Liver (tissue), 9 donors: ENCODE data around the gene TPK1. TPM values are rescaled to one million over a fixed set of nuclear protein-coding genes. Genes with fewer than 3 reads are reported as not detected.

Source experiments
- DNase-seq: peaks from one replicate; pipeline ENCODE4 v3.0.0-alpha.2; 2017; ENCODE audit warnings: low spot score
- H3K27ac ChIP-seq, 2 donors: one replicate each; pipeline ENCODE4 v1.7.0; 2013; ENCODE audit warnings: inconsistent platforms in 2 of 2, low read length in 2 of 2, control low read depth in 1 of 2, low read depth in 1 of 2, mild to moderate bottlenecking in 1 of 2
- H3K27me3 ChIP-seq, 4 donors: one replicate each; pipeline versions ENCODE4 v1.6.1 to v1.7.0; 2013; ENCODE audit warnings: low read length in 3 of 4, inconsistent platforms in 1 of 4, mild to moderate bottlenecking in 1 of 4, moderate library complexity in 1 of 4; ENCODE audit not compliant: control insufficient read depth in 4 of 4, insufficient read depth in 4 of 4
- H3K36me3 ChIP-seq, 4 donors: one replicate each; pipeline versions ENCODE4 v1.6.1 to v1.7.0; 2013; ENCODE audit warnings: low read length in 3 of 4, mild to moderate bottlenecking in 3 of 4, low read depth in 1 of 4, moderate library complexity in 1 of 4; ENCODE audit not compliant: control insufficient read depth in 4 of 4, insufficient read depth in 3 of 4
- H3K4me1 ChIP-seq, 4 donors: one replicate each; pipeline versions ENCODE4 v1.6.1 to v1.7.0; 2013; ENCODE audit warnings: low read length in 3 of 4, mild to moderate bottlenecking in 3 of 4, moderate library complexity in 1 of 4; ENCODE audit not compliant: control insufficient read depth in 4 of 4, insufficient read depth in 4 of 4
- H3K4me3 ChIP-seq, 3 donors: one replicate each; pipeline versions ENCODE4 v1.6.1 to v1.7.0; 2013; ENCODE audit warnings: low read length in 3 of 3, control low read depth in 1 of 3, low read depth in 1 of 3, mild to moderate bottlenecking in 1 of 3
- H3K9ac ChIP-seq, 2 donors: one replicate each; pipeline ENCODE4 v1.7.0; 2013; ENCODE audit warnings: low read length in 2 of 2, mild to moderate bottlenecking in 2 of 2, moderate library complexity in 2 of 2, control low read depth in 1 of 2, low read depth in 1 of 2
- H3K9me3 ChIP-seq, 4 donors: one replicate each; pipeline versions ENCODE4 v1.6.1 to v1.7.0; 2013; ENCODE audit warnings: low read length in 3 of 4; ENCODE audit not compliant: control insufficient read depth in 4 of 4
- EGR1 ChIP-seq, 2 donors: IDR thresholded peaks; 2 replicates each; pipeline ENCODE4 v1.6.1; 2016 to 2018; ENCODE audit warnings: antibody characterized with exemption in 2 of 2, low read depth in 2 of 2
- FOXA1 ChIP-seq: IDR thresholded peaks from 2 replicates; pipeline ENCODE4 v1.6.1; 2016; ENCODE audit warnings: antibody characterized with exemption
- FOXA2 ChIP-seq: IDR thresholded peaks from 2 replicates; pipeline ENCODE4 v1.6.1; 2016; ENCODE audit warnings: antibody characterized with exemption
- GABPA ChIP-seq, 2 donors: IDR thresholded peaks in 1 of 2; conservative IDR thresholded peaks in 1 of 2; 2 replicates each; pipeline ENCODE4 v1.6.1; 2016; ENCODE audit warnings: antibody characterized with exemption in 2 of 2, mild to moderate bottlenecking in 1 of 2, moderate library complexity in 1 of 2
- HNF4A ChIP-seq, 2 donors: conservative IDR thresholded peaks; 2 replicates each; pipeline ENCODE4 v1.6.1; 2016; ENCODE audit warnings: antibody characterized with exemption in 2 of 2, mild to moderate bottlenecking in 2 of 2
- HNF4G ChIP-seq: IDR thresholded peaks from 2 replicates; pipeline ENCODE4 v1.6.1; 2016; ENCODE audit warnings: antibody characterized with exemption
- JUND ChIP-seq, 2 donors: IDR thresholded peaks; 2 replicates each; pipeline ENCODE4 v1.6.1; 2016; ENCODE audit warnings: antibody characterized with exemption in 2 of 2
- RAD21 ChIP-seq, 2 donors: IDR thresholded peaks; 2 replicates each; pipeline ENCODE4 v1.6.1; 2016; ENCODE audit warnings: antibody characterized with exemption in 2 of 2, mild to moderate bottlenecking in 2 of 2
- RXRA ChIP-seq, 2 donors: IDR thresholded peaks; 2 replicates each; pipeline ENCODE4 v1.6.1; 2017 to 2018; ENCODE audit warnings: antibody characterized with exemption in 2 of 2, mild to moderate bottlenecking in 1 of 2
- SP1 ChIP-seq: IDR thresholded peaks from 2 replicates; pipeline ENCODE4 v1.6.1; 2018; ENCODE audit warnings: antibody characterized with exemption, mild to moderate bottlenecking
- TAF1 ChIP-seq: conservative IDR thresholded peaks from 2 replicates; pipeline ENCODE4 v1.6.1; 2016; ENCODE audit warnings: antibody characterized with exemption, mild to moderate bottlenecking
- YY1 ChIP-seq: IDR thresholded peaks from 2 replicates; pipeline ENCODE4 v1.6.1; 2016; ENCODE audit warnings: antibody characterized with exemption, mild to moderate bottlenecking
- WGBS: extraction: QIAGEN DNeasy Blood & Tissue Kit; methylation state at CpG from one replicate; pipeline ENCODE4 v1.1.7; 2013; 5-methylcytosine and 5-hydroxymethylcytosine counted together
- polyA plus RNA-seq, 2 donors: library from polyadenylated mRNA; stranded (reverse) in 1 of 2; unstranded in 1 of 2; fragments of 200-250 nt in 1 of 2; fragments of >200 nt in 1 of 2; fragmentation: Nextera tagmentation in 1 of 2; extraction: Ambion mirVana in 1 of 2; gene quantifications; one replicate each; pipeline versions ENCODE4 v1.2.1 to v1.2.3, GENCODE V29; 2013 to 2015
- total RNA-seq, 2 donors: library from RNA; depleted of rRNA; stranded (reverse); fragments of >200 nt; gene quantifications; one replicate each; pipeline ENCODE4 v1.2.3, GENCODE V29; 2014
- TF ChIP-seq, protein P1 (sequence below): IDR thresholded peaks from 2 replicates; pipeline ENCODE4 v1.6.1; 2016; ENCODE audit warnings: antibody characterized with exemption
- TF ChIP-seq, protein P2 (sequence below): IDR thresholded peaks from 2 replicates; pipeline ENCODE4 v1.6.1; 2016; ENCODE audit warnings: antibody characterized with exemption
- TF ChIP-seq, protein P3 (sequence below): fragments of 150-350 bp; IDR thresholded peaks from 2 replicates; pipeline ENCODE4 v1.5.1; 2017; ENCODE audit warnings: improper control_type of control experiment, low read depth, low read length; ENCODE audit not compliant: missing input control
- TF ChIP-seq, protein P4 (sequence below): IDR thresholded peaks from 2 replicates; pipeline ENCODE4 v1.6.1; 2016; ENCODE audit warnings: antibody characterized with exemption, mild to moderate bottlenecking
- TF ChIP-seq, protein P5 (sequence below): IDR thresholded peaks from 2 replicates; pipeline ENCODE4 v1.6.1; 2016; ENCODE audit warnings: antibody characterized with exemption
- donor health status: healthy.
- donor health status: healthy.
- donor health status: healthy.
- donor health status: healthy.
- donor health status: healthy.

The TPK1 gene
- total and polyA plus RNA-seq, 4 donors: 2.2 to 7.5 (median 3.3) TPM

DNA sequence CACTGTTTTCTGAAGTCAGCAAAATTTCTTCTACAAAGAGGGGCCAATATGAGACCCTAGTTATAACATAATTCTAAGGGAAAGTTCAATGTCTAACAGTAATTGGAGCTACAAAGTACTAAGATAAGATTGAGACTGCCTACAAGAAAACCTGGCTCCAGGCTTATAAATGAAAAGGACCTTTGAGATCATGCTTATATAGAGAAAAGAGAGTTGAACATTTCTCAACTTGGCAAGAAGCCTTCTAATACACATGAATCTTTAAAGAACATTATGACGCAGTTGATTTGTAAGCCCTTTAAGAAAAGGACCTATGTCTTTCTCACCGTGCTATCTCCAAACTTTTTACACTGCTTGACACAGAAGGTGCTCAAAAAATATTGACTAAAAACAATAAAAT lies 87.9 kb downstream of the TPK1 start:
- DNase-seq: no peak
- TF ChIP-seq RXRA (IDR thresholded peaks at IDR 0.05) (no peak), HNF4G (no peak), SP1 (no peak), HNF4A (conservative IDR thresholded peaks at IDR 0.05) (no peak), YY1 (no peak), FOXA1 (no peak), TAF1 (no peak), JUND (IDR thresholded peaks at IDR 0.05) (no peak), EGR1 (IDR thresholded peaks at IDR 0.05; ENCODE audit: low read depth in 2 of 2) (no peak), GABPA (IDR thresholded peaks at IDR 0.05 in 1 of 2, conservative IDR thresholded peaks at IDR 0.05 in 1 of 2) (no peak), RAD21 (IDR thresholded peaks at IDR 0.05) (no peak), FOXA2 (no peak)
- TF ChIP-seq, protein P1, sequence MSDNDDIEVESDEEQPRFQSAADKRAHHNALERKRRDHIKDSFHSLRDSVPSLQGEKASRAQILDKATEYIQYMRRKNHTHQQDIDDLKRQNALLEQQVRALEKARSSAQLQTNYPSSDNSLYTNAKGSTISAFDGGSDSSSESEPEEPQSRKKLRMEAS: no peak
- TF ChIP-seq, protein P2, sequence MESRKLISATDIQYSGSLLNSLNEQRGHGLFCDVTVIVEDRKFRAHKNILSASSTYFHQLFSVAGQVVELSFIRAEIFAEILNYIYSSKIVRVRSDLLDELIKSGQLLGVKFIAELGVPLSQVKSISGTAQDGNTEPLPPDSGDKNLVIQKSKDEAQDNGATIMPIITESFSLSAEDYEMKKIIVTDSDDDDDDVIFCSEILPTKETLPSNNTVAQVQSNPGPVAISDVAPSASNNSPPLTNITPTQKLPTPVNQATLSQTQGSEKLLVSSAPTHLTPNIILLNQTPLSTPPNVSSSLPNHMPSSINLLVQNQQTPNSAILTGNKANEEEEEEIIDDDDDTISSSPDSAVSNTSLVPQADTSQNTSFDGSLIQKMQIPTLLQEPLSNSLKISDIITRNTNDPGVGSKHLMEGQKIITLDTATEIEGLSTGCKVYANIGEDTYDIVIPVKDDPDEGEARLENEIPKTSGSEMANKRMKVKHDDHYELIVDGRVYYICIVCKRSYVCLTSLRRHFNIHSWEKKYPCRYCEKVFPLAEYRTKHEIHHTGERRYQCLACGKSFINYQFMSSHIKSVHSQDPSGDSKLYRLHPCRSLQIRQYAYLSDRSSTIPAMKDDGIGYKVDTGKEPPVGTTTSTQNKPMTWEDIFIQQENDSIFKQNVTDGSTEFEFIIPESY: no peak
- TF ChIP-seq, protein P3, sequence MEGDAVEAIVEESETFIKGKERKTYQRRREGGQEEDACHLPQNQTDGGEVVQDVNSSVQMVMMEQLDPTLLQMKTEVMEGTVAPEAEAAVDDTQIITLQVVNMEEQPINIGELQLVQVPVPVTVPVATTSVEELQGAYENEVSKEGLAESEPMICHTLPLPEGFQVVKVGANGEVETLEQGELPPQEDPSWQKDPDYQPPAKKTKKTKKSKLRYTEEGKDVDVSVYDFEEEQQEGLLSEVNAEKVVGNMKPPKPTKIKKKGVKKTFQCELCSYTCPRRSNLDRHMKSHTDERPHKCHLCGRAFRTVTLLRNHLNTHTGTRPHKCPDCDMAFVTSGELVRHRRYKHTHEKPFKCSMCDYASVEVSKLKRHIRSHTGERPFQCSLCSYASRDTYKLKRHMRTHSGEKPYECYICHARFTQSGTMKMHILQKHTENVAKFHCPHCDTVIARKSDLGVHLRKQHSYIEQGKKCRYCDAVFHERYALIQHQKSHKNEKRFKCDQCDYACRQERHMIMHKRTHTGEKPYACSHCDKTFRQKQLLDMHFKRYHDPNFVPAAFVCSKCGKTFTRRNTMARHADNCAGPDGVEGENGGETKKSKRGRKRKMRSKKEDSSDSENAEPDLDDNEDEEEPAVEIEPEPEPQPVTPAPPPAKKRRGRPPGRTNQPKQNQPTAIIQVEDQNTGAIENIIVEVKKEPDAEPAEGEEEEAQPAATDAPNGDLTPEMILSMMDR: no peak
- TF ChIP-seq, protein P4, sequence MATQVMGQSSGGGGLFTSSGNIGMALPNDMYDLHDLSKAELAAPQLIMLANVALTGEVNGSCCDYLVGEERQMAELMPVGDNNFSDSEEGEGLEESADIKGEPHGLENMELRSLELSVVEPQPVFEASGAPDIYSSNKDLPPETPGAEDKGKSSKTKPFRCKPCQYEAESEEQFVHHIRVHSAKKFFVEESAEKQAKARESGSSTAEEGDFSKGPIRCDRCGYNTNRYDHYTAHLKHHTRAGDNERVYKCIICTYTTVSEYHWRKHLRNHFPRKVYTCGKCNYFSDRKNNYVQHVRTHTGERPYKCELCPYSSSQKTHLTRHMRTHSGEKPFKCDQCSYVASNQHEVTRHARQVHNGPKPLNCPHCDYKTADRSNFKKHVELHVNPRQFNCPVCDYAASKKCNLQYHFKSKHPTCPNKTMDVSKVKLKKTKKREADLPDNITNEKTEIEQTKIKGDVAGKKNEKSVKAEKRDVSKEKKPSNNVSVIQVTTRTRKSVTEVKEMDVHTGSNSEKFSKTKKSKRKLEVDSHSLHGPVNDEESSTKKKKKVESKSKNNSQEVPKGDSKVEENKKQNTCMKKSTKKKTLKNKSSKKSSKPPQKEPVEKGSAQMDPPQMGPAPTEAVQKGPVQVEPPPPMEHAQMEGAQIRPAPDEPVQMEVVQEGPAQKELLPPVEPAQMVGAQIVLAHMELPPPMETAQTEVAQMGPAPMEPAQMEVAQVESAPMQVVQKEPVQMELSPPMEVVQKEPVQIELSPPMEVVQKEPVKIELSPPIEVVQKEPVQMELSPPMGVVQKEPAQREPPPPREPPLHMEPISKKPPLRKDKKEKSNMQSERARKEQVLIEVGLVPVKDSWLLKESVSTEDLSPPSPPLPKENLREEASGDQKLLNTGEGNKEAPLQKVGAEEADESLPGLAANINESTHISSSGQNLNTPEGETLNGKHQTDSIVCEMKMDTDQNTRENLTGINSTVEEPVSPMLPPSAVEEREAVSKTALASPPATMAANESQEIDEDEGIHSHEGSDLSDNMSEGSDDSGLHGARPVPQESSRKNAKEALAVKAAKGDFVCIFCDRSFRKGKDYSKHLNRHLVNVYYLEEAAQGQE: no peak
- TF ChIP-seq, protein P5, sequence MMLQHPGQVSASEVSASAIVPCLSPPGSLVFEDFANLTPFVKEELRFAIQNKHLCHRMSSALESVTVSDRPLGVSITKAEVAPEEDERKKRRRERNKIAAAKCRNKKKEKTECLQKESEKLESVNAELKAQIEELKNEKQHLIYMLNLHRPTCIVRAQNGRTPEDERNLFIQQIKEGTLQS: no peak

More for the DNA sequence above, 87.9 kb downstream of the TPK1 start:
- H3K4me3 ChIP-seq: no peak overlapping the region
- H3K27ac ChIP-seq: no peak overlapping the region
- no peaks in the 10 kb centered on the region for H3K9me3 ChIP-seq
- H3K36me3 ChIP-seq: no peaks in the 10 kb centered on the region
- 87% methylated on average over 2 of the region's 2 CpGs for WGBS
- H3K4me1 ChIP-seq: no peaks in the 10 kb centered on the region
- no peak overlapping the region for H3K9ac ChIP-seq
- no peaks in the 10 kb centered on the region for H3K27me3 ChIP-seq
